ENCODE data around the gene CHRNA10.

CHRNA10 gene

DNA sequence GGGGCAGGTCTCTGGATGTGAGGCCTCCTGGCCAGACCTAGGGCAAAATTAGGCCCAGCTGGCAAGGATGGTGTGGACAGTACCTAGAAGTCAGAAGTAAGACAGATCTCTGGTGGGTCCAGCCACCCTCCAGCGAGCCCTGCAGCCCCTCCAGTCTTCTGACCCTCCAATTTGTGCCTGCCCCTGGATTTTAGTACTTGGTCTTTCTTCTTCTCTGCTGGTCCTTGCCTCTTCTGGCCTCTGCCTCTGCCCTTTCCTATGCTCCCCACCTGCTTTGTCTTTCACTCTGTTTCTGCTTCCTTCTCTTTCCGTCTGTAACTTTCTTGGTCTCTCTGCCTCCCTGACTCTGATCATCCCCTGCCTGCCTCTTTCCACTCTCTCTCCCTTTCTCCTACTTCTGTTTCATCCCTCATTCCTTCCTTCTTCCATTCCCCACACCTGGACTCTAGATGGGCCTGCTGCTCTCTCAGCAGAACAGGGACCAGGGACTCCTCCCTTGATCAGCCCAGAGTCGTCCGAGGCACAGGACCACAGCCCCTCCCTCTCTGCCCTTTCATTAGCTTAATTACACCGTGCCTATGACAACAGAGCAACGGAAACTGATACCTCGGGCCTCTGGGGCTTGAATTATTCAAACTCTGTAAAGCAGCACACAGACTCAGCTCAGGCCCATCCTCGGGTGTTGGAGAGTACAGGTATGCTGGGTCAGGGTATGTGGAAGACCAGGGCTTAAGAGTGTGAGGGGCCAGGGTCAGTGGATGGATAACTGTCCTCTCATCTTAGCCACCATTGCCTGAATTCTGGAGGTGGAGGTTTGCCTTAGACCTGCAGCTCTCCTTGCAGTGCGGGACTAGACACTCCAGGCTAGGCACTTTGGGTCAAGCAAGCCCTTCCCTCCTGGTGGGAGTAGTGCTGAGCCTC, at the start of gene CHRNA10:
Gene CHRNA10 (minus strand): TSS at position 51 of the 921 bp plus-strand sequence. CDS start 72 bp downstream, outside the sequence.
- DNase-seq = no peak

- DNase-seq = no peak
These were observed 41.1 kb upstream of the CHRNA10 start for GRCh38 chr11:3712274-3712673.

DNA sequence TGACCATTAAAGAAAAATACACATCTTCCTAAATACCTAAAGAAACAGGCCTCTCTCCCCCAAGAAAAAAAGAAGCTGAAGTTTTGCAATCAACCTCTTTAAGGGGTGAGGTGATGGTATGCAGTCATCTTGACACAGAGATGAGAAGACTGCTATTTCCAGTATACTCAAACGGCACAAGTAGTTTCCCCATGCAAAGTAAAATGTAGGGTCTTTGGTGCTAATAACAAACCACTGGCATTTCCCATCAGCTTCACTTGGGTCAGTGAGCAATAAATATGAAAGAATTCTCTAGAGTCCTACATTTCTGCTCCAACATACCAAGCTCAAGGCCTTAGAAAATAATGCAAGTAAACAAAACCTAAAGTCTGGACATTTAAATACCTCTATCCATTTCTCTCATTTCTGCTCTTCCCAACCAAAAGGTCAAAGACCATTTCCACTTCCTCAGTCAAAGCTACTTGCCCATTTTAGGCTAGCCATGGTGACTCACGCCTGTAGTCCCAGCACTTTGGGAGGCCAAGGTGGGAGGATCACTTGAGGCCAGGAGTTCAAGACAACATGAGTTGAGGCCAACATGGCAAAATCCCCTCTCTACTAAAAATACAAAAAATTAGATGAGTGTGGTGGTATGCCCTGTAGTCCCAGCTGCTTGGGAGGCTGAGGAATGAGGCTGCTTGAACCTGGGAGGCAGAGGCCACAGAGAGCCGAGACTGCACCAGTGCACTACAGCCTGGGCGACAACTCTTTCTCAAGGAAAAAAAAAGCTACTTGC, 39.5 kb upstream of the CHRNA10 start:
- DNase-seq = no peak

DNA sequence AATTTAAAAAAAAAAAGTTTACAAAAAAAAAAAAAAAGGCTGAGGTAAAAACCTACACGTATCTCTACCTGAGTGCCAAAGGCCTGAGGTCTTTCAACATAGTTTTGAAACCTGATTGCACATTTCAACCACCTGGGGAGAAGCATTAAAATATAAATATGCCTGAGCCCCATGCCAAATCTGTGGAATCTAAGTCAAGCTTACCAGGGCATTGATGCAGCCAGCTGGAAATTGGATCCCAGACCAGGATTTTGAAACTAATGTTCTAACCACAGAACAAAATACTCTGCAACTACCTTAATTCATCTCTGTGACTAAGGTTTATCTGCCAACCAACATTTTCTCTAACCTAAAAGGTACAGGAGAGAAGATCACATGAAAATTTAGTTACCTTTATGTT, 38.8 kb upstream of the CHRNA10 start:
- DNase-seq = no peak

DNA sequence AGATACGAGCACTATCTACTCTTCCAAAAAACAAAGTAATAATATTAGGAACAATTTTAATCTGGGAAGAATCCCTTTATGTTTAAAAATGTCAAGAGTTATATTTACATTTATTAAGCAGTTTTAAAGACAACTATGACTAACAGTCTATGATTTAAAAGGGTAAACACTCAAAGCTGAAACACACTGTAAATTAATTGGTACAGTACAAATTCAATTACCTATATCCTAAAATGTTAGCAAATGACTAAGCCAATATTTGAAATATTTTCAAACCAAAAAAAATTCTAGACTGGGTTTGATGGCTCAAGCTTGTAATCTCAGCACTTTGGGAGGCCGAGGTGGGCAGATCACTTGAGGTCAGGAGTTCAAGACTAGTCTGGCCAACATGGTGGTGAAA, 36.0 kb upstream of the CHRNA10 start:
- DNase-seq = no peak

DNA sequence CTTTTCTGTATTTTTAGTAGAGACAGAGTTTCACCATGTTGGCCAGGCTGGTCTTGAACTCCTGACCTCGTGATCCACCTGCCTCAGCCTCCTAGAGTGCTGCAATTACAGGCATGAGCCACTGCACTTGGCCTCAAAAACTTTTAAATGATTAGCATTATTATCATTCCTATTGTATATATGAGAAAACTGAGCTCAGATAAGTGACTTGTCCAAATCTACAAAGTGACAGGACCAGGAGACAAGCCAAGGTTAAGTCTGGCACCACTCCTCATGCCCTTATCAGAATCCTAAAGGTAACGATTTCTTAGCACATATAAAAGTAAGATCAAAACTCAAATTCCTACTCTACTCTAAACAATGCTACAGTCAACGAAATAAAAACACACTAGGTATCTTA, 32.2 kb upstream of the CHRNA10 start:
- DNase-seq = no peak

- DNase-seq = no peak
These were observed 29.7 kb upstream of the CHRNA10 start for GRCh38 chr11:3700910-3701309.

- DNase-seq = no peak
These were observed 29.2 kb upstream of the CHRNA10 start for GRCh38 chr11:3700410-3700809.

GRCh38 chr11:3686751-3687150, 15.6 kb upstream of the CHRNA10 start:
- DNase-seq = no peak

DNA sequence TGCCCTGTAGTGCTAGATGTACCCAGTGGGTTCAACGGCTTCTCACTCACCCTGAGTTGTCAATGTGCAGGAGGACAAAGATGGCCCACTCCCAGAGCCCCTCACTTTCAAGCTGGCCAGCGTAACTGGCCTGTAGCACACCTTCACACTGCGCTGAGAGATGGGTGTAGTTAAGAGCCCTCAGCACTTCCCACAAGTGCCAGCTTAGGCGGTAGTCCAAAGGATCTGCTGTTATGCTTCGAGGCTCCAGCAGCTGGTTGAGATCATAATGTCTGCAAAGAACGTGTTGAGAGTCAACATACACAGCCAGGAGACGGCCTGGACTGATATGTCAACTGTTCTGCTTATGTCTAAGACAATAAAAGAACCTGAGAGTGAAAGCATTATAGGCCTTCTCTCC, 14.7 kb upstream of the CHRNA10 start:
- no peak for DNase-seq

DNA sequence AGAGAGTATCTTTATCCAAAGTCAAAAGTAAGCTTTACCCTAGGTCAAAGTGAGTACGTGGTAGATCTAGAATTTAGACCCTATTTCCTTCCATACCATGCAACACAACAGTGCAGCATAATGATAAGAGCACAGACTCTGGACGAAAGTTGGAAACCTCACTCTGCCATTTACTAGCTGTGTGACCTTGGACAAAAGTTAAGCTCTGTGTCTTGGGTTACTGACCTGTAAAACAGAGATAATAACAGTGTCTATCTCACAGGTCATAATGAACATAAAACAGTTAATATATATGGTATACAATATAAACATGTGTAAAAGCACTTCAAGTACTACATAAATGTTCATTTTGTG, 13.6 kb upstream of the CHRNA10 start:
- DNase-seq = no peak

- DNase-seq = no peak
These were observed 13.1 kb upstream of the CHRNA10 start for GRCh38 chr11:3684129-3684818.

DNA sequence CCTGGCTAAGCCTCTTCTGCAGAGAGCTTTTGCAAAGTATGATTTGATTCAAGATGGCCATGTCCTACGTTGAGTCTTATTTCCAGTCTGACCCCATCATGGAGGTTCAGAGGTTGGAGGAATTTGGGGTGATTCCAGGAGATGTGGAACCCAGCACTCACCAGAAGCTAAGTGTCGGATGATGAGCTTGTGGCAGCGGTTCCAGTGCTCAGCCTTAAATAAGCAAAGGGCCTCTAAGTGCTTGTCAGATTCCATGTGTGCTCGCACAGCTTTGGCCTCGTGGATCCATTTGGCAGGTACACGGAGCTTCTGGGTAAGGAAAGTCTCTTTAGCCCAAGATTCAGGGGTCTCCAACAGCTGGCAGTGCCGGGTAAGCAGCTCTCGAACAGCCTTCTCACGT, 11.9 kb upstream of the CHRNA10 start:
- no peak for DNase-seq

- DNase-seq = no peak
These were observed 7.9 kb upstream of the CHRNA10 start for GRCh38 chr11:3679077-3679476.

DNA sequence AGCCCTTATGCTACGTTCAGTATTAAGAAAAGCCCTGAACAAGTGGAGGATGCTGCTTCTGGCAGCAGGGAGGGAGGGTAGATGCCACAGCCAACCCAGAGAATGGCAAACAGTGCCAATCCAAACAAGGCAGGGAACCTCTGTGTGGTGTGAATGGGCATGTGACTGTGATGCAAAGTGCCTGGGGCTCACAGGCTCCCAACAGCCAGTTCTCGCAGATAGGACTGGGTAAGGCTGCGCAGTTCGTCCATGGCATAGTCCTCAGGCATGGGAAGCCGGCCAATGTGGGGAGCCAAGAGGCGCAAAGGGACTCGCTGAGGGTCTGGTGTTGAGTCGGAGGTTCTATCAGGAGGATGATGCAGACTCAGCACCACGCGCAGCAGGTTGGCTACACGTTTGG, 4.8 kb upstream of the CHRNA10 start:
- DNase-seq = no peak

DNA sequence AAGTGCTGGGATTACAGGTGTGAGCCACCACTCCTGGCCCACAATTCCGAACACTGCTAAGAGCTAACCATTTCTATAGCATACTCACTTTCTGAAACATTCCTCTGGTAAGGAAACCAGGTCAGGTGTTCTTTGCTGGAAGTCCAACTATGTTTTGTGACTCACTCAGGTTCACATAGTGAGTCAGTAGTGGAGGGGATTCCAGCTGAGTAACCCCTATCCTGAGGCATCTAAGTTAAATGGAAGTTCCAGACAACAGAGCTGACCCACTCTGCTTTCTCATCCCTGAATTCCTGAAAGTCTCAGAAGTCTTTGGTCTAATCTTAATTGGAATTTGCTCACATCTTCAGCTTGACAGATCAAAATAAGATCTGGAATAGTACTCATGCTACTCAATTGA, 3.0 kb upstream of the CHRNA10 start:
- no peak for DNase-seq

GRCh38 chr11:3669742-3670183, 1.4 kb downstream of the CHRNA10 start:
- DNase-seq = no peak

DNA sequence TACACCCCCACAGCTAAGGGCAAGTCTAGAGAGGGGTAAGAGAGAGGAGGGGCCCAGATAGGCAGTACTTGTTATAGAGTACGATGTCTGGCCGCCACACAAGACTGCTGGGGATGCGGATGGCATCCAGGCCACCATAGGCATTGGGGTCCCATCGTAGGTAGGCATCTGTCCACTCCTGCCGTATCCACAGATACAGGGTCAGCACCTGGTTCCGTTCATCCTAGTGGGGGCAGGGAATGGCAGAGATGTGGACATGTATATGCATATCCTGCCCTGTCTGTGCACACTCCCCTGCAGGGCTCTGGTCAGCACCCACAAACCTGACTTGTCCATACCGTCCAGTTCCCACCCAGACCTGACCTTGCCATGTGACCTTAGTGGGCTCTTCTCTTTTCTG, 2.1 kb downstream of the CHRNA10 start:
- DNase-seq = no peak

DNA sequence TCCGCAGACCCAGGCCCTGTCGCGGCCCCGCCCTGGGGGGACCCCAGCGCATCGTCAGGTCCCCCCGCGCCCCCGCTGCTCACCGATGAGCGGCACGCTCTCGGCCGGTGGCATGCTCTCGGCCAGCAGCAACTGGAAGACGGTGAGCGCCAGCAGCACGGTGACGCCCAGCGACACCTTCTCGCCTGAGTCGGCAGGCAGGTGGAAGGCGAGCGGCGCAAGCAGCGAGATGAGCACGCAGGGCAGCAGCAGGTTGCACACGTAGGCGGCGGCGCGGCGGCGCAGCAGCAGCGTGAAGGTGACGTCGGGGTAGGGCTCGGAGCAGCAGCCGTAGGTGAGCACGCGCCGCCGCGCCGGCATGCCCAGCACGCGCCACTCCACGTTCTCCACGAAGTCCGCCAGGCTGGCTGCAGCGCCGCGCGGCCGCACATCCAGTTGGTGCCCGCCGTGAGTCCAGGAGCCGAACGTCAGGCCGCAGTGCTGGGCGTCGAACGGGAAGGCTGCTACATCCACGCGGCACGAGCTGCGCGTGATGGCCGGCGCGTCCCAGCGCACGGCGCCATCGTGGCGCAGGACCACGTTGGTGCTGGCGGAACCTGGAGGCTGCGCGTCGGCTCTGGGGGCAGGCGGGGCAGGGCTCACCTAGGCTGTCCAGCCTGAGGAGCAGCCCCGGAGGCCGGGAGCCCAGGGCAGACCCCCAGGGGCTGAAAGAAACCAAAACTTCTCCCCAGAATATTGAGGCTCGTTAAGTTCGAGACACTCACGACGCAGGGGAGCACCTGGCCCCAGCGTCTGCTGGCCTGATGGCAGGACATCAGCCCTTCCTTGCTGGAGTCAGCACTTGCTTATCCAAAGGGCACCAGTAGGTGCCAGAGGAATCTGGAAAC, 3.8 kb downstream of the CHRNA10 start:
- DNase-seq = no peak

- no peak for DNase-seq
These were observed 5.1 kb downstream of the CHRNA10 start for GRCh38 chr11:3666023-3666530.

- no peak for DNase-seq
These were observed 5.7 kb downstream of the CHRNA10 start for GRCh38 chr11:3665336-3666022.
